ENCODE results near the gene CHRNB1.

CHRNB1 gene

GRCh38 chr17:7416323-7416722 is 28.5 kb upstream of the CHRNB1 start:
- FAIRE-seq: no peak

- FAIRE-seq: no peak
Observed at GRCh38 chr17:7417056-7417655, 27.7 kb upstream of the CHRNB1 start.

- FAIRE-seq: no peak
Observed at GRCh38 chr17:7418472-7419152, 26.2 kb upstream of the CHRNB1 start.

GRCh38 chr17:7419819-7420610 is 24.8 kb upstream of the CHRNB1 start, which contains the start of gene SPEM1:
TSS of gene SPEM1 (plus strand) at chr17:7420324. CDS start at chr17:7420385, 61 bp downstream.
- FAIRE-seq: no peak

- no peak for FAIRE-seq
Observed at GRCh38 chr17:7421186-7421585, 23.7 kb upstream of the CHRNB1 start.

- no peak for FAIRE-seq
Observed at GRCh38 chr17:7423679-7424078, 21.2 kb upstream of the CHRNB1 start.

GRCh38 chr17:7425316-7425715 is 19.5 kb upstream of the CHRNB1 start, which contains the start of gene SPEM2:
TSS of gene SPEM2 (plus strand) at chr17:7425616. CDS start at chr17:7425689, 73 bp downstream.
- FAIRE-seq: no peak

GRCh38 chr17:7425756-7426155 is 19.1 kb upstream of the CHRNB1 start:
- no peak for FAIRE-seq

GRCh38 chr17:7426203-7426863 is 18.5 kb upstream of the CHRNB1 start:
- FAIRE-seq: no peak

- FAIRE-seq: no peak
Observed at GRCh38 chr17:7426896-7427489, 17.9 kb upstream of the CHRNB1 start.

GRCh38 chr17:7427549-7427948 is 17.3 kb upstream of the CHRNB1 start:
- FAIRE-seq: no peak

- FAIRE-seq: no peak
Observed at GRCh38 chr17:7428557-7428956, 16.3 kb upstream of the CHRNB1 start, which contains the start of gene SPEM3. TSS of gene SPEM3 (plus strand) at chr17:7428857. CDS start at chr17:7428903, 46 bp downstream.

- FAIRE-seq: no peak
Observed at GRCh38 chr17:7429722-7430121, 15.1 kb upstream of the CHRNB1 start.

GRCh38 chr17:7431231-7431630 is 13.6 kb upstream of the CHRNB1 start:
- no peak for FAIRE-seq

GRCh38 chr17:7432296-7432695 is 12.6 kb upstream of the CHRNB1 start:
- FAIRE-seq: no peak

GRCh38 chr17:7435676-7436555 is 8.9 kb upstream of the CHRNB1 start:
- no peak for FAIRE-seq

- FAIRE-seq: no peak
Observed at GRCh38 chr17:7436556-7437368, 8.1 kb upstream of the CHRNB1 start.

GRCh38 chr17:7437369-7437863 is 7.4 kb upstream of the CHRNB1 start:
- no peak for FAIRE-seq

GRCh38 chr17:7437950-7438614 is 6.8 kb upstream of the CHRNB1 start:
- no peak for FAIRE-seq
